CD4-positive, alpha-beta T cell treated with Interleukin-15 for 1 hour (primary cell): ENCODE measurements around the gene LBX2.

Experiments used
- DNase-seq: peaks from one replicate; pipeline ENCODE4 v3.0.0-alpha.2; 2020

Gene LBX2

GRCh38 chr2:74450570-74451190 lies 48.7 kb downstream of the LBX2 start:
- no peak for DNase-seq

- DNase-seq: no peak
Measured at GRCh38 chr2:74448771-74449170, 50.6 kb downstream of the LBX2 start.
